ENCODE results near the gene FBXO31.
"Not testable (repeated sequence)": the region's sequence is repeated elsewhere in the genome, so short reads cannot be mapped to it uniquely, and the experiment has no call there.

Gene FBXO31

GRCh38 chr16:87384162-87384874 lies 742 bp upstream of the FBXO31 start:
- no peak for DNase-seq

- no peak for DNase-seq
Measured at GRCh38 chr16:87382023-87382785, 1.4 kb downstream of the FBXO31 start.

- no peak for DNase-seq
Measured at GRCh38 chr16:87380881-87381280, 2.7 kb downstream of the FBXO31 start.

GRCh38 chr16:87380403-87380802 lies 3.2 kb downstream of the FBXO31 start:
- DNase-seq = no peak

GRCh38 chr16:87379312-87379752 lies 4.2 kb downstream of the FBXO31 start:
- DNase-seq = not testable (repeated sequence)

GRCh38 chr16:87376660-87377059 lies 6.9 kb downstream of the FBXO31 start:
- no peak for DNase-seq

GRCh38 chr16:87375426-87376135 lies 8.0 kb downstream of the FBXO31 start:
- no peak for DNase-seq

GRCh38 chr16:87374313-87374712 lies 9.3 kb downstream of the FBXO31 start:
- no peak for DNase-seq

- no peak for DNase-seq
Measured at GRCh38 chr16:87372305-87372704, 11.3 kb downstream of the FBXO31 start.

- DNase-seq = no peak
Measured at GRCh38 chr16:87371261-87371866, 12.2 kb downstream of the FBXO31 start.

GRCh38 chr16:87369796-87370719 lies 13.5 kb downstream of the FBXO31 start:
- DNase-seq = no peak

- no peak for DNase-seq
Measured at GRCh38 chr16:87369117-87369765, 14.3 kb downstream of the FBXO31 start.

GRCh38 chr16:87368029-87368770 lies 15.4 kb downstream of the FBXO31 start:
- no peak for DNase-seq

GRCh38 chr16:87367529-87367928 lies 16.0 kb downstream of the FBXO31 start:
- no peak for DNase-seq

GRCh38 chr16:87366930-87367329 lies 16.6 kb downstream of the FBXO31 start:
- DNase-seq = no peak

GRCh38 chr16:87366288-87366687 lies 17.3 kb downstream of the FBXO31 start:
- no peak for DNase-seq

GRCh38 chr16:87365021-87365713 lies 18.4 kb downstream of the FBXO31 start:
- no peak for DNase-seq

GRCh38 chr16:87363771-87364455 lies 19.7 kb downstream of the FBXO31 start:
- DNase-seq = no peak

GRCh38 chr16:87362828-87363559 lies 20.6 kb downstream of the FBXO31 start:
- DNase-seq = not testable (repeated sequence)

All from fibroblast of upper back skin (primary cell).